Naive thymus-derived CD4-positive, alpha-beta T cell (primary cell): ENCODE data around the gene SYTL3. TPM values are rescaled to one million over a fixed set of nuclear protein-coding genes. Genes with fewer than 3 reads are reported as not detected.

Experiments used
- ATAC-seq: fragments of 150-1000 bp; cut with Tn5 transposase; 2 replicates; pipeline ENCODE4 v1.10.0; 2021; ENCODE audit warnings: mild to moderate bottlenecking, moderate library complexity
- CTCF ChIA-PET: fragments of 350-600 bp; sonication (Branson Sonifier 250); formaldehyde crosslinking; loops from one replicate; lab custom pipeline; 2021; ENCODE audit warnings: antibody characterized with exemption; lab: Charles Lee
- POLR2A ChIA-PET: fragments of 350-600 bp; sonication (Branson Sonifier 250); formaldehyde crosslinking; loops from one replicate; lab custom pipeline; 2021; ENCODE audit warnings: antibody characterized with exemption, inconsistent platforms; lab: Charles Lee
- DNase-seq, 9 donors: peaks; one replicate each; pipeline versions ENCODE4 v3.0.0 to v3.0.0-alpha.2; 2020 to 2022; ENCODE audit warnings: mixed read lengths in 1 of 9
- H3K27ac ChIP-seq: one replicate; pipeline ENCODE4 v1.7.0; 2013; ENCODE audit warnings: mild to moderate bottlenecking, low read depth, low read length, moderate library complexity
- H3K27me3 ChIP-seq, 2 donors: one replicate each; pipeline ENCODE4 v1.7.0; 2013; ENCODE audit warnings: low read length in 2 of 2, mild to moderate bottlenecking in 2 of 2, moderate library complexity in 2 of 2; ENCODE audit not compliant: control insufficient read depth in 2 of 2, insufficient read depth in 2 of 2
- H3K36me3 ChIP-seq, 3 experiments: 1 replicate in 2 of 3; 2 replicates in 1 of 3; pipeline ENCODE4 v1.7.0; 2013; ENCODE audit warnings: low read length in 3 of 3, mild to moderate bottlenecking in 3 of 3, moderate library complexity in 1 of 3; ENCODE audit not compliant: insufficient read depth in 3 of 3, control insufficient read depth in 2 of 3
- H3K4me1 ChIP-seq, 2 donors: one replicate each; pipeline ENCODE4 v1.7.0; 2013; ENCODE audit warnings: low read length in 2 of 2, mild to moderate bottlenecking in 2 of 2, moderate library complexity in 1 of 2; ENCODE audit not compliant: control insufficient read depth in 2 of 2, insufficient read depth in 2 of 2
- H3K4me3 ChIP-seq: 2 replicates; pipeline ENCODE4 v1.7.0; 2013; ENCODE audit warnings: mild to moderate bottlenecking, low read length
- H3K9me3 ChIP-seq, 3 experiments: 1 replicate in 2 of 3; 2 replicates in 1 of 3; pipeline ENCODE4 v1.7.0; 2013; ENCODE audit warnings: low read length in 3 of 3; ENCODE audit not compliant: control insufficient read depth in 2 of 3
- H3K27ac Mint-ChIP-seq, 9 donors: one replicate each; pipeline ENCODE4 v1.8.0; 2020 to 2022; ENCODE audit warnings: mixed read lengths in 9 of 9, mild to moderate bottlenecking in 8 of 9, moderate library complexity in 5 of 9, inconsistent platforms in 2 of 9
- H3K27me3 Mint-ChIP-seq, 5 donors: one replicate each; pipeline ENCODE4 v1.8.0; 2021 to 2022; ENCODE audit warnings: mixed read lengths in 5 of 5, mild to moderate bottlenecking in 1 of 5
- H3K36me3 Mint-ChIP-seq, 5 donors: one replicate each; pipeline ENCODE4 v1.8.0; 2020 to 2022; ENCODE audit warnings: mixed read lengths in 5 of 5, mild to moderate bottlenecking in 3 of 5, inconsistent platforms in 1 of 5
- H3K4me1 Mint-ChIP-seq, 7 donors: one replicate each; pipeline ENCODE4 v1.8.0; 2020 to 2022; ENCODE audit warnings: mixed read lengths in 7 of 7, mild to moderate bottlenecking in 3 of 7, inconsistent platforms in 1 of 7
- H3K4me3 Mint-ChIP-seq, 10 donors: one replicate each; pipeline ENCODE4 v1.8.0; 2020 to 2022; ENCODE audit warnings: mild to moderate bottlenecking in 10 of 10, mixed read lengths in 10 of 10, moderate library complexity in 6 of 10, inconsistent platforms in 2 of 10
- H3K9me3 Mint-ChIP-seq, 11 donors: one replicate each; pipeline ENCODE4 v1.8.0; 2020 to 2022; ENCODE audit warnings: mixed read lengths in 11 of 11, mild to moderate bottlenecking in 4 of 11, inconsistent platforms in 1 of 11, moderate library complexity in 1 of 11
- intact Hi-C, 2 donors: fragments of 100-400 bp; cut with micrococcal nuclease; formaldehyde crosslinking; loops; one replicate each; pipeline ENCODE4 v1.15.1; 2023
- polyA plus RNA-seq, 2 donors: library from polyadenylated mRNA; unstranded; fragments of 300-500 nt; fragmentation: Illumina TruSeq; gene quantifications; one replicate each; pipeline ENCODE4 v1.2.3, GENCODE V29; 2021
- total RNA-seq, 6 experiments: library from RNA in 5 of 6; stranded (reverse) in 5 of 6; gene quantifications; 1 replicate in 5 of 6; 2 replicates in 1 of 6; pipeline ENCODE4 v1.2.3 and lab custom pipeline; 2021 to 2026

Gene SYTL3
- total and polyA plus RNA-seq, 7 experiments from 2014 or later, result 13.4 to 67.0 (median 29.5) TPM

DNA sequence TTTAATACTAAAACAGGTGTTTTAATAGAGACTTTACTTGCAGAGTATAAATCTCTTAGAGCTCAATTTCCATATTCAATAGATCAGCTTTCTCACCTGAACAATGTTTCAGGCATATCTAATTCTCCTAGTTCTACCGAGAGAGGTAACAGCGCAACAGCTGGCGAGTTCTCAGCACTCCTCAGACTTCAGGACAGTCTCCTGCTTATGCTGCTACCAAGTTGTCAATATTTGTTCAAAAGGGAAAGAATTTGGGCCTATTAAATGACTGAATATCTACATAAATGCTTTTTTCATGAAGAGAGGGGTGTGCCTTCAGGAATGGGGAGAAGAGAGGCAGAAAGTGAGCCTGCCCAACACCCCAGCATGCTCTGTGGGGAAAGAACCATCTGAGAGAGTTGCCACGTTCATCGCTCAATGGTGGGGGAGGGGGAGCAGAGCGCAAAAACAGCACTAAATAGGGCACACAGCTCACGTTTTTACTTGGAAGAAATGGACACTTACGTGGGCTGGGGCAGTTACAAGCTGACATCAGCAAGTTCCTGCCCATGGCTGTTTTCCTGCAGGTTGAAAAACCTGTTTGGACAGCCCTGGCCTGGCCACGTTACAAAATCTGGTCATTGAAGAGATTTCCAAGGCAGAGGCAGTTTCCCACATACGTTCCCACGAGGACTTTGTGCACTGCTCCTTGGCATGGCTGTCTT lies 131.3 kb downstream of the SYTL3 start:
- intact Hi-C loops, result no loop called here
- ChIA-PET POLR2A (interaction anchor here (0.6 kb wide), 1 partner anchor 1798 kb away, joined by 5 read pairs; no protein-coding TSS in a partner anchor), CTCF (interaction anchor here (0.7 to 1.5 kb wide), 2 partner anchors 8 to 9 kb away, joined by 3 to 4 read pairs; no protein-coding TSS in a partner anchor)
- Histone ChIP-seq H3K9me3 (no peaks in the 10 kb centered on the region), H3K27ac (no peak overlapping the region), H3K36me3 (peaks cover 45 to 85% (median 65%) of the 10 kb centered on the region in 3 experiments), H3K4me3 (no peak overlapping the region), H3K27me3 (no peaks in the 10 kb centered on the region), H3K4me1 (peaks cover 0 to 5% of the 10 kb centered on the region in 2 donors)
- Mint-ChIP-seq H3K4me1 (peaks cover 3 to 41% (median 38%) of the 10 kb centered on the region in 7 donors), H3K27me3 (no peaks in the 10 kb centered on the region), H3K27ac (peak overlapping the region in 6 of 9 donors; percentile 42 to 76 (median 54)), H3K4me3 (peak overlapping the region in 1 of 10 donors; percentile 20), H3K9me3 (no peaks in the 10 kb centered on the region), H3K36me3 (peaks cover 8 to 71% (median 43%) of the 10 kb centered on the region in 5 donors)
- ATAC-seq, result no peak
- DNase-seq, result peak in 1 of 9 donors; percentile 4

DNA sequence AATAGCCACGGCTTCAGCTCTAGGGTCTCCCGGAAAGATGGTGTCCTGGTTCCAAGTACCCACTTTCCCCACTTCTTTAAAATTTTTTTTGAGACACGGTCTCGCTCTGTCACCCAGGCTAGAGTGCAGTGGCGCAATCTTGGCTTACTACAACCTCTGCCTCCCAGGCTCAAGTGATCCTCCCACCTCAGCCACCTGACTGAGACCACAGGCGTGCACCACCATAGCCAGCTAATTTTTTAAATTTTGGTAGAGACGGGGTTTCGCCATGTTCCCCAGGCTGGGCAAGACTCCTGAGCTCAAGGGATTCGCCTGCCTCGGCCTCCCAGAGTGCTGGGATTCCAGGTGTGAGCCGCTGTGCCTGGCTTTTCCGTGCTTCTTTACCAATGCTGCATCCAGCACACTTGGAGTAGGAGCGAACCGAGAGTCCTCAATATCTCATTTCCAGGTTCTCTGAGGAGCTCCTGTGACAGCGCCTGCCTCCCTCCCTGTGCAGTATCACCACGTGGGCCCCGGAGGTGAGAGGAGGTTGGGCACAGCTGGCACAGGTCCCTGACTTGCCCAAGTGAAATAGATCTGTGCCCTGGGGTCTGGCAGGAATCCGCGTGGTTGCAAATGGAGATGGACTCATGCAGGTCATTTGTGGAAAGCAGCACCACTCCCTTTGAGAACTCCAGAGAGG lies 132.0 kb downstream of the SYTL3 start:
- H3K27me3 Mint-ChIP-seq, result no peaks in the 10 kb centered on the region
- H3K9me3 Mint-ChIP-seq, result no peaks in the 10 kb centered on the region
- Histone ChIP-seq H3K9me3 (no peaks in the 10 kb centered on the region), H3K27ac (no peak overlapping the region), H3K4me1 (peaks cover 0 to 5% of the 10 kb centered on the region in 2 donors), H3K4me3 (no peak overlapping the region), H3K36me3 (peaks cover 48 to 84% (median 65%) of the 10 kb centered on the region in 3 experiments), H3K27me3 (no peaks in the 10 kb centered on the region)
- peak overlapping the region in 4 of 9 donors; percentile 47 to 77 (median 52) for H3K27ac Mint-ChIP-seq
- peaks cover 5 to 74% (median 44%) of the 10 kb centered on the region in 5 donors for H3K36me3 Mint-ChIP-seq
- no peak for DNase-seq
- no peak overlapping the region for H3K4me3 Mint-ChIP-seq
- H3K4me1 Mint-ChIP-seq, result peaks cover 3 to 43% (median 36%) of the 10 kb centered on the region in 7 donors
- intact Hi-C loops, result no loop called here
- ATAC-seq, result no peak
- POLR2A ChIA-PET, result interaction anchor here (0.6 kb wide), 2 partner anchors 20 to 1799 kb away, joined by 4 to 5 read pairs; no protein-coding TSS in a partner anchor
- CTCF ChIA-PET, result interaction anchor here (1.5 kb wide), 1 partner anchor 7 kb away, joined by 4 read pairs; no protein-coding TSS in a partner anchor

DNA sequence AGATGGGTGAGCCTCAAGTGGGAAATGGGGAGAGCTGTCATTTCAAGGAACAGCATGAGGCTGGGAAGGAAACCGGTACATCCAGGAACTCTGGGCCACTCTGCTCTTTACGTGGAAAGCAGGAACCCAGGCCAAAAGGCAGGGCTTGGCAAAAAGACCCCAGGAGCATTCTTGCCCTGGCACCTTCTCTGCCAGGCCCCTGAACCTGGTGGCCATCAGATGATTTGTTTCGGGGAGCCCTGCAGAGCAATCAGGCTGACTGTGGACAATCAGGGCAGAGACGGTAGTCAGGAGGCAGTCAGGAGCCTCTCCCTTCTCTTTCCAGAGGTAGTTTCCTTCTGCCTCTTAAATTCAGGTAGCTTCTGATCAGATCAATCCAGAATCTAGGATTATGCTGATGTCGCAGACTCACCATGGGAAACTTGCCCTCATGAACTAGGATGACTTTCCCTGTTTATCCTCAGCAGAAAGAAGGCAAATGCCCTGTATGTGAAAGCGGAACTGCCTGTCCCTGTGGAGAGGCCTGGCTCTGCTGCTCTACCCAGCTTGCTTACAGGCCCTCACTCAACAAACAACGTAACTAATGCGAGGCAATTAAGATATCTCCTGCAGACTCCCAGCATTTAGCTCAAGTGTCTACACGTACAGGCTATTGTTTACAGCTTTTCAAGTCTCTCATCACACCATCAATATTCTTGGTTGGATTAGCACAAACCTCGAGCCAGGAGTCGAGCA lies 132.7 kb downstream of the SYTL3 start:
- POLR2A ChIA-PET, result interaction anchor here (0.6 to 1.3 kb wide), 3 partner anchors 19 to 87 kb away, joined by 4 read pairs; no protein-coding TSS in a partner anchor

DNA sequence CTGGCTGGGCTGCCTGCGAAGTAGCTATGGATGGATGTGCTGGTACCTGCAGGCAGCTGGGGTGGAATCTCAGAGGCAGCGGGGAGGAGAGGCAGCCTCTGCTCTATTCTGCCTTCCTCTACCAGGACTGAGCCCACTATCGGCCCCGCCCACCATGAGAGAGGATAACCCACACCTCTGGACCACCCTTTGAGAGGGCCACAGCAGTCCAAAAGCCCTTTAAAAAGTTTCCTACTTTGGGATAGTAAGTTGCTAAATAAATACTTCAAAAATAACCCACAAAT lies 133.3 kb downstream of the SYTL3 start:
- intact Hi-C loops, result no loop called here
- H3K4me3 Mint-ChIP-seq, result no peak overlapping the region
- peaks cover 49 to 84% (median 63%) of the 10 kb centered on the region in 3 experiments for H3K36me3 ChIP-seq
- peaks cover 0 to 5% of the 10 kb centered on the region in 2 donors for H3K4me1 ChIP-seq
- ChIA-PET POLR2A (interaction anchor here (0.7 to 1.3 kb wide), 2 partner anchors 27 to 86 kb away, joined by 4 read pairs; no protein-coding TSS in a partner anchor), CTCF (no interaction called here)
- H3K4me1 Mint-ChIP-seq, result peaks cover under 1 to 39% (median 33%) of the 10 kb centered on the region in 7 donors
- H3K36me3 Mint-ChIP-seq, result peaks cover 7 to 77% (median 46%) of the 10 kb centered on the region in 5 donors
- no peak overlapping the region for H3K27ac ChIP-seq
- H3K27me3 Mint-ChIP-seq, result no peaks in the 10 kb centered on the region
- no peaks in the 10 kb centered on the region for H3K27me3 ChIP-seq
- peak overlapping the region in 3 of 9 donors; percentile 5 to 58 (median 13) for H3K27ac Mint-ChIP-seq
- no peak for ATAC-seq
- H3K9me3 Mint-ChIP-seq, result no peaks in the 10 kb centered on the region
- no peak overlapping the region for H3K4me3 ChIP-seq
- DNase-seq, result no peak
- no peaks in the 10 kb centered on the region for H3K9me3 ChIP-seq

More for the DNA sequence above, 132.7 kb downstream of the SYTL3 start:
- Mint-ChIP-seq H3K9me3 (no peaks in the 10 kb centered on the region), H3K27me3 (no peaks in the 10 kb centered on the region), H3K36me3 (peaks cover 7 to 75% (median 45%) of the 10 kb centered on the region in 5 donors), H3K27ac (peak overlapping the region in 5 of 9 donors; percentile 13 to 77 (median 48)), H3K4me3 (no peak overlapping the region), H3K4me1 (peaks cover 0 to 40% (median 31%) of the 10 kb centered on the region in 7 donors)
- no peak overlapping the region for H3K4me3 ChIP-seq
- DNase-seq, result no peak
- H3K27ac ChIP-seq, result no peak overlapping the region
- H3K9me3 ChIP-seq, result no peaks in the 10 kb centered on the region
- H3K36me3 ChIP-seq, result peaks cover 53 to 84% (median 64%) of the 10 kb centered on the region in 3 experiments
- CTCF ChIA-PET, result no interaction called here
- intact Hi-C loops, result no loop called here
- peaks cover 0 to 5% of the 10 kb centered on the region in 2 donors for H3K4me1 ChIP-seq
- no peak for ATAC-seq
- no peaks in the 10 kb centered on the region for H3K27me3 ChIP-seq

DNA sequence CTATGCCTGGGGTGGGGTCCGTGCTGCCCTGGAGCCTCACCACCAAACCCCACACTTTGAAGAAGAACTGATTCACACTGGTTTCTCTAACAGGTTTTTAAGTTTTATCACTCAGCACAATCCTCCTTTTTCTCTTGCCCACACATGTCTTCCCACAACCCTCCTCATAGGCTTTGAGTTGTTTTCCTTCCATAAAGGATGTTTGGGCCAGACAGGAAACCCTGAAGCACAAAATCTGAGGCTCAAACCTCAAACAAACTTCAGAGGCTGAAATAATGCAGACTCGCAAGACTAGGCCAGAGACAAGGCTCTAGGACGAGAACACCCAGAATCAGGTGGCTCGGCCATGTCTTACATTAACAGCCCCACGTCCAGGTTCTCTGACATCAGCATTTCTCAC lies 134.0 kb downstream of the SYTL3 start:
- H3K4me1 ChIP-seq, result peaks cover 2 to 7% of the 10 kb centered on the region in 2 donors
- H3K27me3 ChIP-seq, result no peaks in the 10 kb centered on the region
- DNase-seq, result no peak
- Mint-ChIP-seq H3K9me3 (no peaks in the 10 kb centered on the region), H3K27me3 (no peaks in the 10 kb centered on the region), H3K4me1 (peaks cover 4 to 39% (median 34%) of the 10 kb centered on the region in 7 donors), H3K4me3 (peak overlapping the region in 2 of 10 donors; percentile 16 to 27), H3K27ac (peak overlapping the region in 7 of 9 donors; percentile 5 to 73 (median 38)), H3K36me3 (peaks cover 7 to 75% (median 46%) of the 10 kb centered on the region in 5 donors)
- H3K36me3 ChIP-seq, result peaks cover 49 to 84% (median 59%) of the 10 kb centered on the region in 3 experiments
- no peak for ATAC-seq
- no peak overlapping the region for H3K4me3 ChIP-seq
- intact Hi-C loops, result no loop called here
- CTCF ChIA-PET, result no interaction called here
- POLR2A ChIA-PET, result interaction anchor here (0.6 kb wide), 1 partner anchor 145 kb away, joined by 4 read pairs; no protein-coding TSS in a partner anchor
- H3K27ac ChIP-seq, result no peak overlapping the region
- H3K9me3 ChIP-seq, result no peaks in the 10 kb centered on the region

DNA sequence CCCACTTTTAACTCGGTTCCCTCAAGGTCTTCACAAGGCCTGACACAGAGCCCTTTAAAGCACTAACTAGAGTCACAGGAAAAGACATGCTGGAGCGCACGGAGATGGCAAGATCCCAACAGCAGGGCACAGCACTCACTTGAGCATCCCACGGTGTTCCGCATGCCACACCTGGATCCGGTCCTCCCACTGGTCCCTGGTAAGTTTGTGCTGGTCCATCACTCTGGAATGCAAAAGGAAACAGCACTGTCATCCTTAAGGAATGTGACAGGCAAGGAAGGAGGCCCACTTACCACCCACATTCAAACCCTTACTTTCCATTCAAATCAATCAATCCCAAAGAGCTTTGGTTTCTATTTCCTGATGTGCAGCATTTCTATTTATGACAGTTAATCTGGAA lies 134.7 kb downstream of the SYTL3 start:
- Histone ChIP-seq H3K9me3 (no peaks in the 10 kb centered on the region), H3K27me3 (no peaks in the 10 kb centered on the region), H3K36me3 (peaks cover 49 to 79% (median 59%) of the 10 kb centered on the region in 3 experiments), H3K27ac (no peak overlapping the region), H3K4me1 (peaks cover 9 to 12% of the 10 kb centered on the region in 2 donors), H3K4me3 (no peak overlapping the region)
- H3K36me3 Mint-ChIP-seq, result peaks cover 3 to 75% (median 42%) of the 10 kb centered on the region in 5 donors
- no peak overlapping the region for H3K4me3 Mint-ChIP-seq
- H3K27ac Mint-ChIP-seq, result peak overlapping the region in 2 of 9 donors; percentile 12 to 73
- ATAC-seq, result no peak
- intact Hi-C loops, result no loop called here
- ChIA-PET POLR2A (interaction anchor here (0.6 to 0.9 kb wide), 2 partner anchors 14 to 146 kb away, joined by 3 to 4 read pairs; no protein-coding TSS in a partner anchor), CTCF (no interaction called here)
- H3K4me1 Mint-ChIP-seq, result peaks cover 10 to 41% (median 37%) of the 10 kb centered on the region in 7 donors
- H3K9me3 Mint-ChIP-seq, result no peaks in the 10 kb centered on the region
- no peak for DNase-seq
- H3K27me3 Mint-ChIP-seq, result no peaks in the 10 kb centered on the region
